OCI-LY7 (cell line): ENCODE measurements around the gene ARL16. TPM values are rescaled to one million over a fixed set of nuclear protein-coding genes. Genes with fewer than 3 reads are reported as not detected.

Source experiments
- BruUV-seq: library from RNA; stranded (reverse); fragments of 400-500 nt; replicated peaks from 2 replicates; lab custom pipeline; 2021; lab: Mats Ljungman, UMichigan
- CTCF ChIA-PET: fragments of 300-600 bp; sonication (Branson Sonifier 250); formaldehyde crosslinking; loops from one replicate; lab custom pipeline; 2022; ENCODE audit warnings: antibody characterized with exemption; ENCODE audit not compliant: unreplicated experiment; lab: Charles Lee
- POLR2A ChIA-PET: fragments of 300-600 bp; sonication (Branson Sonifier 250); formaldehyde crosslinking; loops from one replicate; lab custom pipeline; 2022; ENCODE audit warnings: antibody characterized with exemption; lab: Charles Lee
- DNase-seq: peaks from one replicate; pipeline ENCODE4 v3.0.0-alpha.2; 2015; ENCODE audit warnings: low spot score
- H2AFZ ChIP-seq: fragments of 200-600 bp; sonication (generic), shearing (Covaris generic); 2 replicates; pipeline ENCODE4 v1.6.1; 2014; ENCODE audit warnings: mild to moderate bottlenecking, antibody characterized with exemption, low read length, moderate library complexity
- H3K27ac ChIP-seq: fragments of 200-600 bp; sonication (generic); 2 replicates; pipeline ENCODE4 v1.5.1; 2014; ENCODE audit warnings: mixed run types, low read depth, mild to moderate bottlenecking, moderate library complexity, low read length, inconsistent platforms; ENCODE audit not compliant: poor library complexity, severe bottlenecking
- H3K36me3 ChIP-seq: fragments of 200-600 bp; sonication (generic); 2 replicates; pipeline ENCODE4 v1.6.1; 2014; ENCODE audit warnings: mild to moderate bottlenecking, antibody characterized with exemption, low read length, moderate library complexity, mixed read lengths; ENCODE audit not compliant: insufficient read depth
- H3K4me1 ChIP-seq: fragments of 200-600 bp; sonication (generic); 2 replicates; pipeline ENCODE4 v1.5.1; 2014; ENCODE audit warnings: mild to moderate bottlenecking, low read length; ENCODE audit not compliant: insufficient read depth, poor library complexity, severe bottlenecking
- H3K4me2 ChIP-seq: fragments of 200-600 bp; sonication (generic); 2 replicates; pipeline ENCODE4 v1.6.1; 2014; ENCODE audit warnings: mild to moderate bottlenecking, low read length
- H3K4me3 ChIP-seq: fragments of 200-600 bp; sonication (generic); 2 replicates; pipeline ENCODE4 v1.5.1; 2014; ENCODE audit warnings: mild to moderate bottlenecking, low read depth, low read length; ENCODE audit not compliant: poor library complexity, severe bottlenecking
- H3K79me2 ChIP-seq: fragments of 200-600 bp; sonication (generic); 2 replicates; pipeline ENCODE4 v1.6.1; 2016; ENCODE audit warnings: low read depth, mild to moderate bottlenecking, low read length, moderate library complexity, mixed read lengths; ENCODE audit not compliant: insufficient read depth
- H3K9me2 ChIP-seq: fragments of 200-600 bp; sonication (generic); 2 replicates; pipeline ENCODE4 v1.6.1; 2016; ENCODE audit warnings: mild to moderate bottlenecking, low read length, mixed read lengths; ENCODE audit not compliant: insufficient read depth
- H3K9me3 ChIP-seq: fragments of 200-600 bp; sonication (generic); 2 replicates; pipeline ENCODE4 v1.6.1; 2014; ENCODE audit warnings: mild to moderate bottlenecking, mixed run types, low read length, mixed read lengths
- H4K20me1 ChIP-seq: fragments of 200-600 bp; sonication (generic); 2 replicates; pipeline ENCODE4 v1.6.1; 2014; ENCODE audit warnings: mild to moderate bottlenecking, antibody characterized with exemption, low read length, moderate library complexity, mixed read lengths; ENCODE audit not compliant: insufficient read depth
- CTCF ChIP-seq: fragments of 200-600 bp; sonication (generic); conservative IDR thresholded peaks from 2 replicates; pipeline ENCODE4 v1.5.1; 2014; ENCODE audit warnings: mild to moderate bottlenecking, antibody characterized with exemption, low read length, moderate library complexity, mixed read lengths
- EZH2phosphoT487 ChIP-seq: fragments of 200-600 bp; sonication (generic); IDR thresholded peaks from 2 replicates; pipeline ENCODE4 v1.6.1; 2018; ENCODE audit warnings: low read depth, borderline replicate concordance, mild to moderate bottlenecking, mixed run types, antibody characterized with exemption, low read length, moderate library complexity, mixed read lengths
- intact Hi-C: fragments of 100-400 bp; cut with micrococcal nuclease; formaldehyde crosslinking; loops from one replicate; pipeline ENCODE4 v1.10.0; 2022; ENCODE audit not compliant: unreplicated experiment
- total RNA-seq, 2 experiments: library from RNA; depleted of rRNA in 1 of 2; stranded (reverse); fragments of >200 nt in 1 of 2; shearing (Covaris generic) in 1 of 2; gene quantifications; 2 replicates each; pipeline ENCODE4 v1.2.3, GENCODE V29; 2014 to 2022

Gene ARL16
- total RNA-seq, 2 experiments from 2014 or later, result 49.8 to 86.1 TPM

GRCh38 chr17:81667754-81668153, 15.8 kb downstream of the ARL16 start:
- Histone ChIP-seq H3K4me2 (peak overlapping the region; percentile 98), H3K9me3 (no peaks in the 10 kb centered on the region), H3K27ac (no peak overlapping the region), H3K79me2 (peaks cover 36% of the 10 kb centered on the region), H4K20me1 (no peaks in the 10 kb centered on the region), H3K9me2 (no peaks in the 10 kb centered on the region), H3K4me1 (peaks cover 25% of the 10 kb centered on the region), H2AFZ (no peak overlapping the region), H3K36me3 (peaks cover 70% of the 10 kb centered on the region), H3K4me3 (peak overlapping the region; percentile 100)
- TF ChIP-seq EZH2phosphoT487 (no peak), CTCF (peak; percentile 82)
- ChIA-PET CTCF (interaction anchor here (0.6 kb wide), 1 partner anchor 342 kb away, joined by 3 read pairs; no protein-coding TSS in a partner anchor), POLR2A (interaction anchor here (1.1 kb wide), 1 partner anchor 11 kb away, joined by 3 read pairs; no protein-coding TSS in a partner anchor)
- intact Hi-C loops, result loop anchor here (1.0 kb wide), 1 partner anchor 16 kb away; the partner anchor contains the start of gene ARL16
- DNase-seq, result peak; percentile 54
- no TSS peak for BruUV-seq

- H3K9me3 ChIP-seq, result no peaks in the 10 kb centered on the region
- peak within 1 kb of the TSS; percentile 62 for H3K27ac ChIP-seq
- intact Hi-C loops, result loop anchor here (1.0 kb wide), 2 partner anchors 17 to 29 kb away; partner anchors contain the start of genes ARL16, NPLOC4 and TSPAN10
- H3K79me2 ChIP-seq, result peaks cover 36% of the 10 kb centered on the region
- peak within 1 kb of the TSS; percentile 100 for H3K4me3 ChIP-seq
- BruUV-seq, result TSS peak; percentile 61
- H3K4me2 ChIP-seq, result peak within 1 kb of the TSS; percentile 98
- H2AFZ ChIP-seq, result peak within 1 kb of the TSS; percentile 20; the same call in 1 of the 2 replicates
- DNase-seq, result peak; percentile 99
- H3K36me3 ChIP-seq, result peaks cover 58% of the 10 kb centered on the region
- CTCF ChIA-PET, result no interaction called here
- H4K20me1 ChIP-seq, result no peaks in the 10 kb centered on the region
- POLR2A ChIA-PET, result interaction anchor here (2.1 kb wide), 1 partner anchor 17 kb away, joined by 8 read pairs; the partner anchor contains the start of genes ARL16 and HGS
- no peaks in the 10 kb centered on the region for H3K9me2 ChIP-seq
- no peak for TF ChIP-seq CTCF
- TF ChIP-seq EZH2phosphoT487, result no peak
- peaks cover 25% of the 10 kb centered on the region for H3K4me1 ChIP-seq
Measured at GRCh38 chr17:81666342-81667191, 17.0 kb downstream of the ARL16 start, which contains the start of the genes CCDC137 and OXLD1. CCDC137 (plus strand) TSS chr17:81666737; CDS start chr17:81666767, 30 bp downstream. OXLD1 (minus strand) TSS chr17:81666605; CDS start chr17:81666577, 28 bp downstream.
